Endothelial cell of umbilical vein (primary cell): ENCODE data around the gene NAA40. TPM values are rescaled to one million over a fixed set of nuclear protein-coding genes. Genes with fewer than 3 reads are reported as not detected.
A peak's percentile ranks its signal among the peaks of the same experiment; 100 is the strongest.

Source experiments
- BruUV-seq: library from RNA; stranded (reverse); fragments of 400-500 nt; replicated peaks from 2 replicates; lab custom pipeline; 2021; lab: Mats Ljungman, UMichigan
- CTCF ChIA-PET: fragments of 300-600, 350-600 bp; sonication (Branson Sonifier 250); formaldehyde crosslinking; loops from one replicate; lab custom pipeline; 2021; ENCODE audit warnings: antibody characterized with exemption, inconsistent platforms; lab: Charles Lee
- POLR2A ChIA-PET: fragments of 300-600, 350-600 bp; sonication (Branson Sonifier 250); formaldehyde crosslinking; loops from one replicate; lab custom pipeline; 2021; ENCODE audit warnings: antibody characterized with exemption, inconsistent platforms; lab: Charles Lee
- DNase-seq: peaks from one replicate; pipeline ENCODE4 v3.0.0-alpha.2; 2011; ENCODE audit warnings: low read depth, low spot score
- FAIRE-seq: peaks from 2 replicates; lab custom pipeline; 2011; peaks lifted over from hg19 to GRCh38; lab: Jason Lieb, UNC
- H2AFZ ChIP-seq: 2 replicates; pipeline ENCODE4 v1.6.0; 2012; ENCODE audit warnings: low read depth, low read length, control low read depth, inconsistent platforms
- H3K27ac ChIP-seq: 2 replicates; pipeline ENCODE4 v1.5.1; 2011; ENCODE audit warnings: low read depth, mild to moderate bottlenecking, control low read depth, low read length, moderate library complexity; ENCODE audit not compliant: insufficient read depth
- H3K27me3 ChIP-seq, 2 experiments: 2 replicates each; pipeline versions ENCODE4 v1.6.0 to v1.6.1; 2011; ENCODE audit warnings: low read length in 2 of 2, mixed read lengths in 1 of 2; ENCODE audit not compliant: control insufficient read depth in 2 of 2, insufficient read depth in 2 of 2
- H3K36me3 ChIP-seq, 2 experiments: 2 replicates in 1 of 2; 3 replicates in 1 of 2; pipeline ENCODE4 v1.5.1; 2011; ENCODE audit warnings: low read length in 2 of 2, mild to moderate bottlenecking in 1 of 2, moderate library complexity in 1 of 2; ENCODE audit not compliant: control insufficient read depth in 2 of 2, insufficient read depth in 2 of 2; ENCODE audit errors: extremely low read depth in 1 of 2
- H3K4me1 ChIP-seq: 3 replicates; pipeline ENCODE4 v1.5.1; 2011; ENCODE audit warnings: mild to moderate bottlenecking, low read length; ENCODE audit not compliant: control insufficient read depth, insufficient read depth; ENCODE audit errors: extremely low read depth
- H3K4me2 ChIP-seq: 2 replicates; pipeline ENCODE4 v1.6.1; 2011; ENCODE audit warnings: low read length, control low read depth, mixed read lengths; ENCODE audit not compliant: insufficient read depth
- H3K4me3 ChIP-seq, 3 experiments: fragments of 200-600 bp in 1 of 3; sonication (generic), shearing (Covaris generic) in 1 of 3; replicated peaks in 1 of 3; 2 replicates each; pipeline ENCODE4 v1.5.1; 2011 to 2016; ENCODE audit warnings: control low read depth in 3 of 3, low read length in 3 of 3, mild to moderate bottlenecking in 2 of 3, inconsistent platforms in 1 of 3, low read depth in 1 of 3, moderate library complexity in 1 of 3; ENCODE audit not compliant: insufficient read depth in 1 of 3
- H3K79me2 ChIP-seq: 2 replicates; pipeline ENCODE4 v1.6.0; 2012; ENCODE audit warnings: low read length, inconsistent platforms; ENCODE audit not compliant: control insufficient read depth, insufficient read depth
- H3K9ac ChIP-seq: replicated peaks from 2 replicates; pipeline ENCODE3; 2011; ENCODE audit warnings: low read length, control low read depth; ENCODE audit not compliant: insufficient read depth; ENCODE audit errors: extremely low read depth
- H3K9me1 ChIP-seq: replicated peaks from 3 replicates; pipeline ENCODE4 v1.6.0; 2011; ENCODE audit warnings: mild to moderate bottlenecking, low read length; ENCODE audit not compliant: control insufficient read depth, insufficient read depth; ENCODE audit errors: extremely low read depth
- H3K9me3 ChIP-seq: replicated peaks from 2 replicates; pipeline ENCODE4 v1.5.1; 2012; ENCODE audit warnings: low read length, inconsistent platforms; ENCODE audit not compliant: control insufficient read depth, insufficient read depth
- H4K20me1 ChIP-seq: replicated peaks from 2 replicates; pipeline ENCODE3; 2011; ENCODE audit warnings: mild to moderate bottlenecking, low read length; ENCODE audit not compliant: control insufficient read depth, insufficient read depth; ENCODE audit errors: extremely low read depth
- CTCF ChIP-seq, 2 donors: IDR thresholded peaks; 1 replicate in 1 of 2; 2 replicates in 1 of 2; pipeline ENCODE4 v1.5.1; 2011; ENCODE audit warnings: low read length in 2 of 2, mild to moderate bottlenecking in 2 of 2, moderate library complexity in 2 of 2, control low read depth in 1 of 2, inconsistent platforms in 1 of 2, low read depth in 1 of 2; ENCODE audit not compliant: insufficient read depth in 1 of 2; ENCODE audit errors: extremely low read depth in 1 of 2
- GATA2 ChIP-seq: IDR thresholded peaks from 2 replicates; pipeline ENCODE4 v1.7.0; 2011; ENCODE audit warnings: low read depth, mild to moderate bottlenecking, moderate library complexity, mixed read lengths, low read length; ENCODE audit not compliant: insufficient read length, insufficient read depth
- MYC ChIP-seq: IDR thresholded peaks from one replicate; pipeline ENCODE4 v1.6.1; 2011; ENCODE audit warnings: mild to moderate bottlenecking, low read depth, low read length
- POLR2A ChIP-seq: IDR thresholded peaks from 2 replicates; pipeline ENCODE4 v1.6.1; 2012; ENCODE audit warnings: low read depth, mild to moderate bottlenecking, control low read depth, low read length
- dilution Hi-C: fragments of 300-500 bp; cut with MboI; formaldehyde crosslinking; loops from one replicate; pipeline ENCODE4 v1.15.0; 2019; ENCODE audit warnings: low sequenced_read_pairs; ENCODE audit not compliant: extremely low pct_ligation_motif_present
- intact Hi-C: fragments of 100-400 bp; cut with micrococcal nuclease; formaldehyde crosslinking; loops from one replicate; pipeline ENCODE4 v1.10.0; 2022
- polyA plus RNA-seq, 4 experiments: library from polyadenylated mRNA; depleted of rRNA in 3 of 4; stranded (reverse) in 3 of 4; unstranded in 1 of 4; fragments of >200 nt; gene quantifications; 2 replicates each; pipeline versions ENCODE4 v1.2.1 to v1.2.3, GENCODE V29; 2011 to 2012; ENCODE audit warnings: missing spikeins in 1 of 4
- total RNA-seq: library from RNA; stranded (reverse); gene quantifications from 2 replicates; pipeline ENCODE4 v1.2.3, GENCODE V29; 2021

NAA40 gene
- total and polyA plus RNA-seq, 2 donors (not counting 3 experiments of a cell fraction or from before 2014, with no cell fraction given), result 28.5 to 32.3 TPM

GRCh38 chr11:63909591-63910506 lies 29.0 kb upstream of the NAA40 start:
- ChIA-PET CTCF (interaction anchor here (0.7 kb wide), 1 partner anchor 80 kb away, joined by 3 read pairs; no protein-coding TSS in a partner anchor), POLR2A (no interaction called here)
- Histone ChIP-seq H3K27me3 (no peaks in the 10 kb centered on the region), H4K20me1 (no peaks in the 10 kb centered on the region), H2AFZ (no peak overlapping the region), H3K27ac (no peak overlapping the region), H3K4me2 (no peak overlapping the region), H3K9me3 (no peaks in the 10 kb centered on the region), H3K4me1 (no peaks in the 10 kb centered on the region), H3K4me3 (no peak overlapping the region), H3K9ac (no peak overlapping the region), H3K36me3 (peaks cover 0 to 20% of the 10 kb centered on the region in 2 experiments), H3K9me1 (no peaks in the 10 kb centered on the region), H3K79me2 (no peaks in the 10 kb centered on the region)
- DNase-seq, result no peak
- dilution Hi-C loops, result no loop called here
- intact Hi-C loops, result no loop called here
- no peak for TF ChIP-seq CTCF (IDR thresholded peaks at IDR 0.05; ENCODE audit: extremely low read depth in 1 of 2, insufficient read depth in 1 of 2, low read depth in 1 of 2, low read length in 2 of 2)
- no peak for FAIRE-seq
- BruUV-seq, result TSS peak; percentile 22

- H2AFZ ChIP-seq, result no peak overlapping the region
- no peaks in the 10 kb centered on the region for H3K27me3 ChIP-seq
- H3K4me3 ChIP-seq, result no peak overlapping the region
- no peaks in the 10 kb centered on the region for H3K79me2 ChIP-seq
- H3K9me3 ChIP-seq, result no peaks in the 10 kb centered on the region
- H3K27ac ChIP-seq, result no peak overlapping the region
- intact Hi-C loops, result no loop called here
- ChIA-PET CTCF (interaction anchor here (0.9 to 1.2 kb wide), 2 partner anchors 10 to 35 kb away, joined by 3 to 6 read pairs; no protein-coding TSS in a partner anchor), POLR2A (no interaction called here)
- no peaks in the 10 kb centered on the region for H3K9me1 ChIP-seq
- TF ChIP-seq MYC, result no peak
- TF ChIP-seq GATA2, result no peak
- no peak for TF ChIP-seq POLR2A
- BruUV-seq, result no TSS peak
- dilution Hi-C loops, result no loop called here
- no peak for DNase-seq
- no peak overlapping the region for H3K4me2 ChIP-seq
- peaks cover 0 to 14% of the 10 kb centered on the region in 2 experiments for H3K36me3 ChIP-seq
- no peaks in the 10 kb centered on the region for H3K4me1 ChIP-seq
- FAIRE-seq, result no peak
- no peak overlapping the region for H3K9ac ChIP-seq
- no peaks in the 10 kb centered on the region for H4K20me1 ChIP-seq
Measured at GRCh38 chr11:63910675-63911074, 28.1 kb upstream of the NAA40 start.
